ENCODE data around the gene KDM5C. TPM values are rescaled to one million over a fixed set of nuclear protein-coding genes. Genes with fewer than 3 reads are reported as not detected.

The KDM5C gene
- total RNA-seq, 2 experiments from 2014 or later = 94.3 to 99.4 TPM

DNA sequence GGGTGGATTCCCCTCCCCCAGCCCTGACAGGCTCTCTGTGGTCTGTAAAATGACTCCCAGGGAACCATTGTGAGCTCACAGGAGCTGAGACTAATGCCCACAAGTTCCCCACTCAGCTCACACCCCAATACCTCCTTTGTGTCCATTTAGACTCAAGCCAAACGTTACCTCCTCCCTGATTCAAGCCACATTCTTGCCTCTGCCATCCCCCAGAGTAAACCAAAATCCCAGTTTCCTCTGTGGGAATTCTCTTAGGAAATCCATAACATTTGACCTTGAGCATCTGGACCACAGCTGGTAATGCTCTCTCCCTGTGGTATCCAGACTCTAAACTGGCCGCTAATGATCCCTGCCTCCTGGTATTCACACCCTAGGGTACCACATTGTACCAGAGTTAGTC lies 26.3 kb upstream of the KDM5C start:
- TF ChIP-seq, protein P1, sequence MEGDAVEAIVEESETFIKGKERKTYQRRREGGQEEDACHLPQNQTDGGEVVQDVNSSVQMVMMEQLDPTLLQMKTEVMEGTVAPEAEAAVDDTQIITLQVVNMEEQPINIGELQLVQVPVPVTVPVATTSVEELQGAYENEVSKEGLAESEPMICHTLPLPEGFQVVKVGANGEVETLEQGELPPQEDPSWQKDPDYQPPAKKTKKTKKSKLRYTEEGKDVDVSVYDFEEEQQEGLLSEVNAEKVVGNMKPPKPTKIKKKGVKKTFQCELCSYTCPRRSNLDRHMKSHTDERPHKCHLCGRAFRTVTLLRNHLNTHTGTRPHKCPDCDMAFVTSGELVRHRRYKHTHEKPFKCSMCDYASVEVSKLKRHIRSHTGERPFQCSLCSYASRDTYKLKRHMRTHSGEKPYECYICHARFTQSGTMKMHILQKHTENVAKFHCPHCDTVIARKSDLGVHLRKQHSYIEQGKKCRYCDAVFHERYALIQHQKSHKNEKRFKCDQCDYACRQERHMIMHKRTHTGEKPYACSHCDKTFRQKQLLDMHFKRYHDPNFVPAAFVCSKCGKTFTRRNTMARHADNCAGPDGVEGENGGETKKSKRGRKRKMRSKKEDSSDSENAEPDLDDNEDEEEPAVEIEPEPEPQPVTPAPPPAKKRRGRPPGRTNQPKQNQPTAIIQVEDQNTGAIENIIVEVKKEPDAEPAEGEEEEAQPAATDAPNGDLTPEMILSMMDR (IDR thresholded peaks at IDR 0.05) = no peak
- no peaks in the 10 kb centered on the region for H3K27me3 Mint-ChIP-seq
- DNase-seq (no peak), ATAC-seq (no peak)
- ChIA-PET CTCF (no interaction called here), POLR2A (no interaction called here)
- no peaks in the 10 kb centered on the region for H3K36me3 Mint-ChIP-seq (ENCODE audit: low read depth)
- intact Hi-C loops (cut with micrococcal nuclease) = no loop called here
- no peak overlapping the region for H3K4me3 Mint-ChIP-seq
- no peaks in the 10 kb centered on the region for H3K9me3 Mint-ChIP-seq
- no peaks in the 10 kb centered on the region for H3K4me1 Mint-ChIP-seq (ENCODE audit: low read depth)
- H3K27ac Mint-ChIP-seq = no peak overlapping the region

DNA sequence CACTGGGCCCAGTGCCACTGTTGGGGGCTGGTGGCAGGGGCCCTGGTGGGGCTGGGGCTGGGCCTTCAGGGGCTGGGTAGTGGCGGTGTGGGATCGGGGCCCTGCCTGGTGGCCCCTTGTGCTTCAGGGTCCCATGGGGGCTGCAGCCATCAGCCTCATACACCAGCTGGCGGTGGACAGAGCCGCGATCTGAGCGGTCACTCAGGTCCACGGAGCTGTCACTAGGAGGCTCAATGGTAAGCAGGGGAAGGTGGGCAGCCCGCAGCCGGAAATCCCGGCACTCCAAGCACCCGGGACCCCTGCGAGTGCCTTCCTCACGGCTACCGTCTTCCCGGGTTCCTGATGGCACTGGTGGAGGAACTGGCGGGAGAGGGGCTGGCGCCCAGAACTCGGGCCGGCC lies 25.5 kb upstream of the KDM5C start:
- DNase-seq (no peak), ATAC-seq (no peak)
- TF ChIP-seq, protein P1 (IDR thresholded peaks at IDR 0.05) = no peak
- Mint-ChIP-seq H3K36me3 (ENCODE audit: low read depth) (no peaks in the 10 kb centered on the region), H3K27ac (no peak overlapping the region), H3K27me3 (no peaks in the 10 kb centered on the region), H3K4me3 (no peak overlapping the region), H3K4me1 (ENCODE audit: low read depth) (no peaks in the 10 kb centered on the region), H3K9me3 (no peaks in the 10 kb centered on the region)
- intact Hi-C loops (cut with micrococcal nuclease) = no loop called here
- ChIA-PET CTCF (no interaction called here), POLR2A (no interaction called here)

DNA sequence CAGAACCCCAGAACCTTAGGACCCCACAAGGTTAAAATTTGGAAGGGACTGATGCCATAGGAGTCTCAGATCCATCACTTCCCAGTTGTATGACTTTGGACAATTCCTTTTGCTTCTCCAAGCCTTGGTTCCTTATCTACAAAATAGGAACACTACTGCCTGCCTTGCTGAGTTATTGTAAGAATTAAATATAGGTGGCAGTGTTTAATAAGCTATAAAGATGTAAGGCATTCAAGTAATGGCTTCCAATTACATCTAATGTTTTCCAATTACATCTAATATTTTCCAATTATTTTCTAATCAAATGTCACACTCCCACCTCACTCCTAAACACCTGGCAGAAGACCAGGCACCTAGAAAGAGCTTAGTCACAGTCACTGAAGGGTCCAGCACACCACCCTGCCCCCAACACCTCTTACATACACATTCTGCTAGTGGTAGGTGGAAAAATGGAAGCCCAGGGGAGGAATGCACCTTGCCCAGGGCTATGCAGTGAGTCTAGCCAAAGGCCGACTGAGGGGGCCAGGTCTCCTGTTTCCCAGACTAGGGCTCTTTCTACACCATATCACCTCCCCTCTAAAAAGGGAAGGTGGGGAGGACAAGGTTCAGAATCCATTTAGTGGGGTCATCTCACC lies 24.5 kb upstream of the KDM5C start:
- no peaks in the 10 kb centered on the region for H3K36me3 Mint-ChIP-seq (ENCODE audit: low read depth)
- H3K9me3 Mint-ChIP-seq = no peaks in the 10 kb centered on the region
- ChIA-PET CTCF (interaction anchor here (0.8 to 0.9 kb wide), 2 partner anchors 10 to 22 kb away, joined by 3 to 4 read pairs; no protein-coding TSS in a partner anchor), POLR2A (no interaction called here)
- ATAC-seq (no peak), DNase-seq (no peak)
- no peak overlapping the region for H3K4me3 Mint-ChIP-seq
- H3K4me1 Mint-ChIP-seq (ENCODE audit: low read depth) = no peaks in the 10 kb centered on the region
- intact Hi-C loops (cut with micrococcal nuclease) = no loop called here
- H3K27ac Mint-ChIP-seq = no peak overlapping the region
- no peaks in the 10 kb centered on the region for H3K27me3 Mint-ChIP-seq
- TF ChIP-seq, protein P1 (IDR thresholded peaks at IDR 0.05) = no peak

DNA sequence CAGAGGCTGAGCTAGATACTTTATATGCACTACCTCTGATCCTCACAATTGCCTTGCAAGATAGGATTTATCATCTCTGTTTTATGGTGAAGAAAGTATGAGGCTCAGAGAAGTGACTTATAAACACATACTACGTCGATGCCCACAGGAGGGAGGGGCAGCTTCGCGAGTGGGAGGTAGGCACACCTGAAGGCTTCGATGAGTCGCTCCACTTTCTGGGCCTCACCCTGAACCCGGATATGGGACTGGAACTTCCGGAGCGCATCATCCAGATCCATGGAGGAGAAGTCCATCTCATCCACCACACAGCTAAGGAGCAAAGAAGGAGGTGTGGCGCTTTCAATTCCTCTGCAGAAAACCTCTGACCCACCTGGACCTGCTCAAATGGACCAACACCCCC lies 22.9 kb upstream of the KDM5C start:
- TF ChIP-seq, protein P1 (IDR thresholded peaks at IDR 0.05) = no peak
- no peaks in the 10 kb centered on the region for H3K9me3 Mint-ChIP-seq
- no peaks in the 10 kb centered on the region for H3K27me3 Mint-ChIP-seq
- ChIA-PET CTCF (interaction anchor here (1.1 to 1.3 kb wide), 2 partner anchors 9 to 65 kb away, joined by 3 to 6 read pairs; no protein-coding TSS in a partner anchor), POLR2A (no interaction called here)
- no peak overlapping the region for H3K27ac Mint-ChIP-seq
- no peak overlapping the region for H3K4me3 Mint-ChIP-seq
- no peaks in the 10 kb centered on the region for H3K36me3 Mint-ChIP-seq (ENCODE audit: low read depth)
- ATAC-seq (no peak), DNase-seq (no peak)
- H3K4me1 Mint-ChIP-seq (ENCODE audit: low read depth) = no peaks in the 10 kb centered on the region
- intact Hi-C loops (cut with micrococcal nuclease) = no loop called here

DNA sequence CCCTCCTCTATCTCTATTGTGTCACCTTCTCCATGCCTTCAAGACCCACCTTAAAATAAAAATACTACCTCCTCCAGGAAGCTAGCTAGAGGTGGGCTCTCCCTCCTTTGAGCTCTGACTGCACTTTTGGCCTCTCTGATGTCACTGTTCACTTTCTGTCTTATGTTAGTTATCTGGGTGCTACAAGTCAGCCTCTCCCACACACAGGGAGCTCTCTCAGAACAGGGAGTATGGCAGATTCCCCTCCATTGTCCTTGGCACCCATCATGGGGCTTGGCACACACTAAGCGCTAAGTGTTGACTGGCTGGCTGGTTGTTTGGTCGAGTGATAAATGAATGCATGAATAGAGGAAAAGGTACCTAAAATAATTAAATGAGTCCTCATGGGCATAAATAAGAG lies 21.2 kb upstream of the KDM5C start:
- CTCF ChIA-PET = no interaction called here
- intact Hi-C loops (cut with micrococcal nuclease) = no loop called here
- TF ChIP-seq, protein P1 (IDR thresholded peaks at IDR 0.05) = no peak
- DNase-seq = no peak
- H3K27ac Mint-ChIP-seq = no peak overlapping the region
- ATAC-seq = no peak
- H3K36me3 Mint-ChIP-seq (ENCODE audit: low read depth) = no peaks in the 10 kb centered on the region
- H3K4me3 Mint-ChIP-seq = no peak overlapping the region
- POLR2A ChIA-PET = no interaction called here
- H3K9me3 Mint-ChIP-seq = no peaks in the 10 kb centered on the region
- H3K27me3 Mint-ChIP-seq = no peaks in the 10 kb centered on the region
- H3K4me1 Mint-ChIP-seq (ENCODE audit: low read depth) = peaks cover 4% of the 10 kb centered on the region
